Activated T-helper 2 cell treated with anti-CD3 and anti-CD28 coated beads, Interferon-gamma antibody, Interleukin-2, Interleukin-4, amounts not matched to agents 10 μg/mL and 5 μg/mL and 100 μg/mL, durations not matched to agents 14 hours and 24 hours and 36 hours (primary cell): ENCODE data around the gene RALY. TPM values are rescaled to one million over a fixed set of nuclear protein-coding genes. Genes with fewer than 3 reads are reported as not detected.
"Not testable (repeated sequence)": the region's sequence is repeated elsewhere in the genome, so short reads cannot be mapped to it uniquely, and the experiment has no call there.

Experiments
- DNase-seq: peaks from one replicate; pipeline ENCODE4 v3.0.0; 2021; ENCODE audit warnings: low spot score
- H3K27ac Mint-ChIP-seq: one replicate; pipeline ENCODE4 v1.8.0; 2021; ENCODE audit warnings: mixed read lengths
- H3K27me3 Mint-ChIP-seq: one replicate; pipeline ENCODE4 v1.8.0; 2021; ENCODE audit warnings: low read depth, mixed read lengths
- H3K36me3 Mint-ChIP-seq: one replicate; pipeline ENCODE4 v1.8.0; 2021; ENCODE audit warnings: low read depth, mixed read lengths
- H3K4me1 Mint-ChIP-seq: one replicate; pipeline ENCODE4 v1.8.0; 2021; ENCODE audit warnings: low read depth, mixed read lengths
- H3K4me3 Mint-ChIP-seq: one replicate; pipeline ENCODE4 v1.8.0; 2021; ENCODE audit warnings: low read depth, mild to moderate bottlenecking, moderate library complexity, mixed read lengths
- H3K9me3 Mint-ChIP-seq: one replicate; pipeline ENCODE4 v1.8.0; 2021; ENCODE audit warnings: mixed read lengths
- intact Hi-C: fragments of 100-400 bp; cut with micrococcal nuclease; formaldehyde crosslinking; loops from one replicate; pipeline ENCODE4 v1.15.1; 2023
- total RNA-seq: library from RNA; stranded (reverse); gene quantifications from 2 replicates; pipeline ENCODE4 v1.2.3, GENCODE V29; 2022

The RALY gene
- total RNA-seq, 1 donor from 2014 or later: 149 TPM

DNA sequence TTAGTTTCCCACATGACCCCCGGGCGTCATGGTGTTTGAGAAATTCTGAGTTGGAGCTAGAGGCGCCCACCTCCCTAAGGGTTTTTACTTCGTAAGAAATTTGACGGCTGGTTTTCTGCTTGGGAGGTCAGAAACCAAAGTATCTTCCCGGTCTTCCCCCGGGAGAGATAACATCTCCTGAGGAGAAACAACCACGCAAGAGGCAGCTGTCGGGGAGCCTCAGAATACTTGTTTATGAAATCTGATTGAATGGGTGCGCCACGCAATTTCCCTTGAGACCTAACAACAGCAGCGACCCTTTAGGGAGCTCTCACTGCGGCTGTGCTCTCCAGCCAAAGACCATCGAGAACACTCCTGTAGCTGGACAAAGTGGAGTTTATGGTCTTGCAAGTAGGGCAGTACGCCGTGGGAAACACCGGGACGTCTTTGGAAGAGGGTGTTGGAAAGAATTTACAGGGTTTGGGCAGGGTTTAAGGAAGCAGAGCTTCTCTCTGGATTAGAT, 118.9 kb downstream of the RALY start:
- peaks cover 37% of the 10 kb centered on the region for H3K36me3 Mint-ChIP-seq
- H3K4me1 Mint-ChIP-seq: peaks cover 30% of the 10 kb centered on the region
- peak overlapping the region; percentile 97 for H3K27ac Mint-ChIP-seq
- DNase-seq: no peak
- H3K27me3 Mint-ChIP-seq: peaks cover 7% of the 10 kb centered on the region
- no peaks in the 10 kb centered on the region for H3K9me3 Mint-ChIP-seq
- intact Hi-C loops: loop anchor here (1.0 to 10.0 kb wide), 4 partner anchors 119 to 448 kb away; partner anchors contain the start of genes ACTL10, AHCY, C20orf144 and CHMP4B
- peak overlapping the region; percentile 96 for H3K4me3 Mint-ChIP-seq

- DNase-seq: no peak
- H3K4me3 Mint-ChIP-seq: no peak overlapping the region
- H3K36me3 Mint-ChIP-seq: peaks cover 17% of the 10 kb centered on the region
- peaks cover 15% of the 10 kb centered on the region for H3K27me3 Mint-ChIP-seq
- no peak overlapping the region for H3K27ac Mint-ChIP-seq
- intact Hi-C loops: loop anchor here (10.0 kb wide), 1 partner anchor 450 kb away; the partner anchor contains the start of genes ACTL10 and C20orf144
- H3K9me3 Mint-ChIP-seq: no peaks in the 10 kb centered on the region
- H3K4me1 Mint-ChIP-seq: peaks cover 13% of the 10 kb centered on the region
Observed at GRCh38 chr20:34114809-34115208, 121.1 kb downstream of the RALY start.

DNA sequence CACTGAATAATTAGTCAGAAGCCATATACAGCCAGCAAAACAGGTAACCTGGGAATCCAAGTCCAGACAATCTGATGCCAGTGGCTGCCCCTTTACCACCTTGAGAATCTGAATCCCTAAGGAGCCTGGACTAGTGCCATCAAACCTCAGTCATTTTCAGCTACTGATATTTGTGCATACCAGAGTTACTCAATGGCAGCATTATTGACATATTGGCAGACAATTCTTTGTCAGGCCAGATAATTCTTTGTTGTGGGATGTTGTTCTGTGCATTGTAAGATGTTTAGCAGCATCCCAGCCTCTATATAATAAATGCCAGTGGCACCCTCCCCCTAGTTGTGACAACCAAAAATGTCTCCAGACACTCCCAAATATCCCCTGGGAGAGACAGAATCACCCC, 121.5 kb downstream of the RALY start:
- no peak for DNase-seq
- Mint-ChIP-seq H3K4me1 (peaks cover 11% of the 10 kb centered on the region), H3K36me3 (peaks cover 14% of the 10 kb centered on the region), H3K9me3 (no peaks in the 10 kb centered on the region), H3K4me3 (no peak overlapping the region), H3K27ac (no peak overlapping the region), H3K27me3 (peaks cover 15% of the 10 kb centered on the region)
- intact Hi-C loops: loop anchor here (10.0 kb wide), 1 partner anchor 450 kb away; the partner anchor contains the start of genes ACTL10 and C20orf144

DNA sequence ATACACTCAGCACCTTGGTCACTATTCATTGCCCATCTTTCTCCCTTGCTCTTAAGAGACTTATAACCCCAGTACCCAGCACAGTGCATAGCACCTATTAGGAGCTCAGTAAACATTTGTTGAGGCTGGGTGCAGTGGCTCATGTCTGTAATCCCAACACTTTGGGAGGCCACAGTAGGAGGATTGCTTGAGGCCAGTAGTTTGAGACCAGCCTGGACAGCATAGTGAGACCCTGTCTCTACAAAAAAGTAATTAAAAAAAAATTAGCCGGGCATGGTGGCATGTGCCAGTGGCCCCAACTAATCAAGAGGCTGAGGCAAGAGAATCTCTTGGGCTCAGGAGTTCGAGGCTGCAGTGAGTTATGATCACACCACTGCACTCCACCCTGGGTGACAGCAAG, 126.5 kb downstream of the RALY start:
- intact Hi-C loops: no loop called here
- Mint-ChIP-seq H3K36me3 (no peaks in the 10 kb centered on the region), H3K27me3 (peaks cover 15% of the 10 kb centered on the region), H3K9me3 (no peaks in the 10 kb centered on the region), H3K27ac (no peak overlapping the region), H3K4me3 (no peak overlapping the region), H3K4me1 (peaks cover 14% of the 10 kb centered on the region)
- no peak for DNase-seq

DNA sequence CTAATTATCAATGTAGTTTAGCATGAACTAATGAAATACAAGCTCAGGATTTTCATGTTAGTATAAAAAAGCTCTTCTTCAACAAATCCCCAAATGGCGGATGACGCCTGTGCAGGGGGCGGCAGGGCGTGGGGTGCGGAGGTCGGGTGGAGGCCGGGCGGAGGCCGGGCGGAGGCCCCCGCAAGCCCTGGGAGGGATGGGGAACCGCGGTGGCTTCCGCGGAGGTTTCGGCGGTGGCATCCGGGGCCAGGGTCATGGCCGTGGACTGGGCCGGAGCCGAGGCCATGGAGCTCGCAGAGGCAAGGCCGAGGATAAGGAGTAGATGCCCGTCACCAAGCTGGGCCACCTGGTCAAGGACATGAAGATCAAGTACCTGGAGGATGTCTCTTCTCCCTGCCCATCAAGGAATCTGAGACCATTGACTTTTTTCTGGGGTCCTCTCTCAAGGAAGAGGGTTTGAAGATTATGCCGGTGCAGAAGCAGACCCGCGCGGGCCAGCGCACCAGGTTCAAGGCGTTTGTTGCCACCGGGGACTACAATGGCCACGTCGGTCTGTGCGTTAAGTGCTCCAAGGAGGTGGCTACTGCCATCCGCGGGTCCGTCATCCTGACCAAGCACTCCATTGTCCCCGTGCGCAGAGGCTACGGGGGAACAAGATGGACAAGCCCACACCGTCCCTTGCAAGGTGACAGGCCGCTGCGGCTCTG, 128.7 kb downstream of the RALY start:
- Mint-ChIP-seq H3K27ac (no peak overlapping the region), H3K36me3 (no peaks in the 10 kb centered on the region), H3K9me3 (no peaks in the 10 kb centered on the region)

DNA sequence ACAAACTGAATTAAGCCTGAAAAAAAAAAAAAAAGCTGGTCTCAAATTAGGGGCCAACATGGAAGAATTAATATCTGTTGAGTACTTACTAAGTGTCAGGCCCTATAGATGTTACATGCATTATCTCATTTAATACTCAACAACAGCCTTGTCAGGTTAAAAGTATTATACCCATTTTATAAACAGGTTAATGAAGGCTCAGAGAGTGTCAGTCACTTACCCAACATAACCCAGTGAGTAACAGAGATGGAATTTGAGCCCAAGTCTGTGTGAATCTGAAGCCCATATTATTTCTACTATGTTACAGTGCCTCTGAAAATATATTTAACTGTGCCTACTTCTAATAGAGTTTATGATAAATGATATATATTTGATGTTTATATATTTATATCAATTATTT, 129.6 kb downstream of the RALY start:
- intact Hi-C loops: no loop called here
- Mint-ChIP-seq H3K27ac (no peak overlapping the region), H3K4me1 (peaks cover 14% of the 10 kb centered on the region), H3K27me3 (peaks cover 15% of the 10 kb centered on the region), H3K4me3 (no peak overlapping the region), H3K36me3 (no peaks in the 10 kb centered on the region), H3K9me3 (no peaks in the 10 kb centered on the region)
- no peak for DNase-seq

More for the DNA sequence above, 128.7 kb downstream of the RALY start:
- Mint-ChIP-seq H3K4me3 (no peak overlapping the region), H3K4me1 (peaks cover 14% of the 10 kb centered on the region), H3K27me3 (peaks cover 12% of the 10 kb centered on the region)
- intact Hi-C loops: no loop called here
- no peak for DNase-seq

DNA sequence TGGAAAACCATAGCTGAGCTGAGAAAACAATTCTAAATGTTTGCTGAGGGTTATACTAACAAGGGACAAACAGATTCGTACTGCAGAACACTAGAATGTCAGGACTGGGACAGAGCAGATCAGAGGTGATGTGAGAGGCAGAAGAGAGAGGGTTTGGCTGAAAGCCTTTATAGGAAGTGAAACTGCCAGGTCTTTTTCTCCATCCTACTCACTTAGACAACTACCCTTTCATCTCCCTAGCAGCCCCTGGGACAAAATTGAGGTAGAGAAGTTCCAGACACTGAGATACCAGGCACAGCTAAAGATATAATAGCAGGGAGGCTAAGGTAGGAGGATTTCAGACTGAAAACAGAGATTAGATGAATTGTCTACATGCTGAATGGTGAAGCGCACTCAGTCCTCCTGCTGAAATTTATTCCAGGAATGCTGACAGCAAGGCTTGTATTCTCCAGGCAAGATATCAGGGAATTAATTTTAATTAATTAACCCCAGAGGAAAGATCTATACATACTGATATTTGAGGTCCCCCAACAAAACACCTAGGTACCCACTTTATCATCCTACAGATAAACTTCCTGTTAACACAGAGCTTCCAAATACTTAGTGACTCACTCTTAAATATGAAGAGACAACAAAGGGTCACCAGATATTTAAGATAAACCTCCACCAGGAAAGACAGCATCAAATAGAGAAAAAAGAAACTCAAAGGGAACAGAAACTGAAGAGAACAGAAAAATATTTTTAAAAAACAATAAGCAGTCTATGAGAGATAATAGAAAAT, 130.9 kb downstream of the RALY start:
- H3K36me3 Mint-ChIP-seq: no peaks in the 10 kb centered on the region
- no peak overlapping the region for H3K27ac Mint-ChIP-seq
- intact Hi-C loops: no loop called here
- no peak for DNase-seq
- no peaks in the 10 kb centered on the region for H3K9me3 Mint-ChIP-seq
- H3K4me1 Mint-ChIP-seq: peaks cover 18% of the 10 kb centered on the region
- no peak overlapping the region for H3K4me3 Mint-ChIP-seq
- peaks cover 13% of the 10 kb centered on the region for H3K27me3 Mint-ChIP-seq

GRCh38 chr20:34127792-34128191, 134.1 kb downstream of the RALY start:
- DNase-seq: no peak
- intact Hi-C loops: loop anchor here (2.0 kb wide), 2 partner anchors 17 to 213 kb away; no protein-coding TSS in a partner anchor
- H3K36me3 Mint-ChIP-seq: no peaks in the 10 kb centered on the region
- H3K4me1 Mint-ChIP-seq: peaks cover 15% of the 10 kb centered on the region
- no peak overlapping the region for H3K4me3 Mint-ChIP-seq
- no peaks in the 10 kb centered on the region for H3K9me3 Mint-ChIP-seq
- peaks cover 14% of the 10 kb centered on the region for H3K27me3 Mint-ChIP-seq
- no peak overlapping the region for H3K27ac Mint-ChIP-seq

DNA sequence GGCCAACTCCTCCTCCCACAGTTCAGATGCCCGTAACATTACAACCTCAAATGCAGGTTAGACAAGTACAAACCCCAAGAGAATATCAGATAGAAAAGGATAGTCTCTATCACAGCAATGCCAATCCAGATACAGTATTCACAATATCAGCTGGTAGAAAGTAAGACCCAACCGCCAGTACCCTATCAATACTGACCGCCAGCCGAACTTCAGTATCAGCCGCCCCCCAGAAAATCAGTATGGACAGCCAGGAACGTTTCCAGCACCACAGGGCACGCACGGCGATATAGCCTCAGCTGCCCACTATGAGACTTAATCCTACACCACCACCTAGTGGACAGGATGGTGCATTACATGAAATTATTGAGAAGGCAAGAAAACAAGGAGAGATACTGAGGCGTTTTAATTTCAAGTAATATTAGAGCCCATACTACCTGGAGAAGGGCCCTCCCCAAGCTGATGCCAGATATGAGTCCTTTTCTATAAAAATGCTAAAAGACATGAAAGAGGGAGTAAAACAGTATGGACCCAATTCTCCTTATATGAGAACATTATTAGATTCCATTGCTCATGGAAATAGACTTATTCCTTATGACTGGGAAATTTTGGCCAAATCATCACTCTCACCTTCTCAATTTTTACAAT, 135.9 kb downstream of the RALY start:
- peak; percentile 49 for DNase-seq
- H3K4me3 Mint-ChIP-seq: no peak overlapping the region
- no peaks in the 10 kb centered on the region for H3K36me3 Mint-ChIP-seq
- H3K27me3 Mint-ChIP-seq: peaks cover 14% of the 10 kb centered on the region
- peaks cover 9% of the 10 kb centered on the region for H3K4me1 Mint-ChIP-seq
- intact Hi-C loops: loop anchor here (1.0 to 2.0 kb wide), 3 partner anchors 19 to 215 kb away; no protein-coding TSS in a partner anchor
- no peak overlapping the region for H3K27ac Mint-ChIP-seq
- H3K9me3 Mint-ChIP-seq: no peaks in the 10 kb centered on the region

DNA sequence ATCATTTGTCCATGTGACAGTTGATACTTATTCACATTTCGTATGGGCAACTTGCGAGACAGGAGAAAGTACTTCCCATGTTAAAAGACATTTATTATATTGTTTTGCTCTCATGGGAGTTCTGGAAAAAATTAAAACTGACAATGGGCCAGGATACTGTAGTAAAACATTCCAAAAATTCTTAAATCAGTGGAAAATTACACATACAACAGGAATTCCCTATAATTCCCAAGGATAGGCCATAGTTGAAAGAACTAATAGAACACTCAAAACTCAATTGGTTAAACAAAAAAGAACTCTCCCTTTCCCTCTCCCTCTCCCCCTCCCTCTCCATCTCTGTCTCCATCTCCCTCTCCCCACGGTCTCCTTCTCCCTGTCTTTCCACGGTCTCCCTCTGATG, 137.8 kb downstream of the RALY start:
- Mint-ChIP-seq H3K27ac (no peak overlapping the region), H3K4me1 (peaks cover 4% of the 10 kb centered on the region)
- intact Hi-C loops: no loop called here

DNA sequence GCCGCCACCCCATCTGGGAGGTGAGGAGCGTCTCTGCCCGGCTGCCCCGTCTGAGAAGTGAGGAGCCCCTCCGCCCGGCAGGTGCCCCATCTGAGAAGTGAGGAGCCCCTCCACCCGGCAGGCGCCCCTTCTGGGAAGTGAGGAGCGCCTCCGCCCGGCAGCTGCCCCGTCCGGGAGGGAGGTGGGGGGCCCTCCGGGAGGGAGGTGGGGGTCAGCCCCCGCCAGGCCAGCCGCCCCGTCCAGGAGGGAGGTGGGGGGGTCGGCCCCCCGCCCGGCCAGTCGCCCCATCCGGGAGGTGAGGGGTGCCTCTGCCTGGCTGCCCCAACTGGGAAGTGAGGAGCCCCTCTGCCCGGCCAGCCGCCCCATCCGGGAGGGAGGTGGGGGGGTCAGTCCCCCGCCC, 138.8 kb downstream of the RALY start:
- H3K27ac Mint-ChIP-seq, H3K9me3 Mint-ChIP-seq, H3K36me3 Mint-ChIP-seq, H3K4me3 Mint-ChIP-seq, DNase-seq, H3K4me1 Mint-ChIP-seq, intact Hi-C loops: not testable (repeated sequence)
- H3K27me3 Mint-ChIP-seq: peaks cover 11% of the 10 kb centered on the region

More for the DNA sequence above, 137.8 kb downstream of the RALY start:
- no peaks in the 10 kb centered on the region for H3K36me3 Mint-ChIP-seq
- DNase-seq: no peak
- peaks cover 15% of the 10 kb centered on the region for H3K27me3 Mint-ChIP-seq
- H3K4me3 Mint-ChIP-seq: no peak overlapping the region
- no peaks in the 10 kb centered on the region for H3K9me3 Mint-ChIP-seq

DNA sequence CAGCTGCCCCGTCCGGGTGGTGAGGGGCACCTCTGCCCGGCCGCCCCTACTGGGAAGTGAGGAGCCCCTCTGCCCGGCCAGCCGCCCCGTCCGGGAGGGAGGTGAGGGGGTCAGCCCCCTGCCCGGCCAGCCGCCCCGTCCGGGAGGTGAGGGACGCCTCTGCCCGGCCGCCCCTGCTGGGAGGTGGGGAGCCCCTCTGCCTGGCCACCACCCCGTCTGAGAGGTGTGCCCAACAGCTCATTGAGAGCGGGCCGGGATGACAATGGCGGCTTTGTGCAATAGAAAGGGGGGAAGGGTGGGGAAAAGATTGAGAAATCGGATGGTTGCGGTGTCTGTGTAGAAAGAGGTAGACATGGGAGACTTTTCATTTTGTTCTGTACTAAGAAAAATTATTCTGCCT, 139.2 kb downstream of the RALY start:
- peaks cover 11% of the 10 kb centered on the region for H3K27me3 Mint-ChIP-seq
- DNase-seq, H3K4me1 Mint-ChIP-seq, intact Hi-C loops, H3K27ac Mint-ChIP-seq, H3K36me3 Mint-ChIP-seq, H3K4me3 Mint-ChIP-seq, H3K9me3 Mint-ChIP-seq: not testable (repeated sequence)
